HFFc6 (cell line): ENCODE measurements around the gene BACH2. TPM values are rescaled to one million over a fixed set of nuclear protein-coding genes. Genes with fewer than 3 reads are reported as not detected.

Source experiments
- DNase-seq: peaks from one replicate; pipeline ENCODE4 v3.0.0-alpha.2; 2018
- H3K27ac Mint-ChIP-seq: 2 replicates; pipeline ENCODE4 v1.8.0; 2020; ENCODE audit warnings: mild to moderate bottlenecking, mixed read lengths
- H3K27me3 Mint-ChIP-seq: 2 replicates; pipeline ENCODE4 v1.8.0; 2021; ENCODE audit warnings: mild to moderate bottlenecking, moderate library complexity, mixed read lengths; ENCODE audit not compliant: insufficient read depth
- H3K36me3 Mint-ChIP-seq: 2 replicates; pipeline ENCODE4 v1.8.0; 2021; ENCODE audit warnings: low read depth, mixed read lengths
- H3K4me1 Mint-ChIP-seq: 2 replicates; pipeline ENCODE4 v1.8.0; 2020; ENCODE audit warnings: low read depth, mixed read lengths
- H3K4me3 Mint-ChIP-seq: 2 replicates; pipeline ENCODE4 v1.8.0; 2020; ENCODE audit warnings: mild to moderate bottlenecking, moderate library complexity, mixed read lengths
- H3K9me3 Mint-ChIP-seq: 2 replicates; pipeline ENCODE4 v1.8.0; 2020; ENCODE audit warnings: mild to moderate bottlenecking, mixed read lengths
- total RNA-seq, 6 experiments: library from RNA; stranded (reverse); fragmentation: NEBNext Ultra II Directional; extraction: Animal tissue kit (Norgen Biotek cat#: 25700); gene quantifications; 2 replicates in 1 of 6; 3 replicates in 5 of 6; pipeline ENCODE4 v1.2.3, GENCODE V29; 2021
- TF ChIP-seq, protein P1 (sequence below): fragments of 200-600 bp; sonication (generic); IDR thresholded peaks from 2 replicates; pipeline ENCODE4 v1.5.0; 2021; ENCODE audit warnings: antibody characterized with exemption, mild to moderate bottlenecking

The BACH2 gene
- total RNA-seq, 6 experiments from 2014 or later = not detected

DNA sequence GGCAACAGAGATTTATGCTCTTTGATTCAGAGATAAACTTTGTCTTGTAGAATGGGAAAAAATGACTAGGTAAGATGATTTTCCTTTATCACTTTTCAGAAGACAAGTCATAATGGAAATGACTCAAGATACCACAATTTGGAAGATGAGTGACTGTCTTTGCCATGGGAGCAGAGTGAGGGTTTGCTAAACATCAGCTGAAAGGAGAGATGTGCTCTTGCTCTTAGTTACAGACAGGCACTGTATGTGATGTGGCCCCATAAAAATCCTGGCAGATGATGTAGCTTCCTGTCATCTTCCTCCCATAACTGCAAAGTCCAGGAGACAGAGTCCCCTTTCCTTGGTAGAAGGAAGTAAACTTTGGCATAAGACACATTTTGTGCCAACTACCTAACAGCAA is 47.6 kb downstream of the BACH2 start:
- Mint-ChIP-seq H3K4me1 (no peaks in the 10 kb centered on the region), H3K9me3 (no peaks in the 10 kb centered on the region), H3K27ac (no peak overlapping the region), H3K4me3 (no peak overlapping the region), H3K36me3 (no peaks in the 10 kb centered on the region), H3K27me3 (peaks cover 6% of the 10 kb centered on the region)
- no peak for DNase-seq
- TF ChIP-seq, protein P1, sequence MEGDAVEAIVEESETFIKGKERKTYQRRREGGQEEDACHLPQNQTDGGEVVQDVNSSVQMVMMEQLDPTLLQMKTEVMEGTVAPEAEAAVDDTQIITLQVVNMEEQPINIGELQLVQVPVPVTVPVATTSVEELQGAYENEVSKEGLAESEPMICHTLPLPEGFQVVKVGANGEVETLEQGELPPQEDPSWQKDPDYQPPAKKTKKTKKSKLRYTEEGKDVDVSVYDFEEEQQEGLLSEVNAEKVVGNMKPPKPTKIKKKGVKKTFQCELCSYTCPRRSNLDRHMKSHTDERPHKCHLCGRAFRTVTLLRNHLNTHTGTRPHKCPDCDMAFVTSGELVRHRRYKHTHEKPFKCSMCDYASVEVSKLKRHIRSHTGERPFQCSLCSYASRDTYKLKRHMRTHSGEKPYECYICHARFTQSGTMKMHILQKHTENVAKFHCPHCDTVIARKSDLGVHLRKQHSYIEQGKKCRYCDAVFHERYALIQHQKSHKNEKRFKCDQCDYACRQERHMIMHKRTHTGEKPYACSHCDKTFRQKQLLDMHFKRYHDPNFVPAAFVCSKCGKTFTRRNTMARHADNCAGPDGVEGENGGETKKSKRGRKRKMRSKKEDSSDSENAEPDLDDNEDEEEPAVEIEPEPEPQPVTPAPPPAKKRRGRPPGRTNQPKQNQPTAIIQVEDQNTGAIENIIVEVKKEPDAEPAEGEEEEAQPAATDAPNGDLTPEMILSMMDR = no peak

DNA sequence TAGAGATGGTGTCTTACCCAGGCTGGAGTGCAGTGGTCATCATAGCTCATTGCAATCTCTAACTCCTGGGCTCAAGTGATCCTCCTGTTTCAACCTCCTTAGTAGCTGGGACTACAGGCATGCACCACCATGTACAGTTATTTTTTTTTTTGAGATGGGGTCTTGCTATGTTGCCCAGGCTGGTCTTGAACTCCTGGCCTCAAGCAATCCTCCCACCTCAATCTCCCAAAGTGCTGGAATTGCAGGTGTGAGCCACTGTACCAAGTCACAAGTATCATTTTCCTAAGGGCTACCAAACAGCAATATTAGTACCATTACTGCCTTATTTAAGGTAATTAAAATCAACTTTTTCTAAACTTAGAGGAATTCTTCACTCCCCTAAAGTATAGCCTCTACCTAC is 49.4 kb downstream of the BACH2 start:
- no peak overlapping the region for H3K27ac Mint-ChIP-seq
- no peak for DNase-seq

DNA sequence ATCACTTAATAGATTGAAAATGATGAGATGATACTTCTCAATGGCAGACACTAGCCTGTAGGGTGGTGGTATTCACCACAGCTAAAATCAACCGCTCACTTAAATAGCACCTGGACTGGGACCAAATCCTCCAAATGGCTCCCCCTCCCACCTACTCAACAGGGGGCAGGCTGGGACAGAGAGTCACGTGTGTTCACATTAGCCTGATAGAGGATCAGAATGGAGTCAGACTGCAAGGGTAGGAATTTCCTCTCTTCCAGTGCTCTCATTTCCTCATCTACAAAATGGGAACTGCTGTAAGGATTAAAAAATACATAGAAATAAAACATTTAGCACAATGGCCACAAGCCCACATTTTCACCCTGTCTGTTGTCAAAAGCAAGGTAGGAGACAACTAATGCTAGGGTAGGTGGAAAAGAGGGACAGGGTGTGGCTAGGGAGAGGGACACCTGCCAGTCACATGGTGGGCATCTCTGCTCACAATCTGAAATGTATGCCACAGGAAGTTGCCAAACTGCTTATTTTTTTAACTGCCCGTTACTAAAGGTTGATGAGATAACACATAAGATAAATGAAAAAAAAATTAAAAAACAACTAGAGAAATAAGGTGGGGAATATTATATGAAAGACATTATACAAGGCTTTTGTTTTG is 55.3 kb downstream of the BACH2 start:
- H3K4me1 Mint-ChIP-seq = no peaks in the 10 kb centered on the region
- TF ChIP-seq, protein P1 = no peak

More for the DNA sequence above, 49.4 kb downstream of the BACH2 start:
- Mint-ChIP-seq H3K9me3 (no peaks in the 10 kb centered on the region), H3K4me3 (no peak overlapping the region), H3K4me1 (no peaks in the 10 kb centered on the region), H3K27me3 (peaks cover 6% of the 10 kb centered on the region), H3K36me3 (no peaks in the 10 kb centered on the region)
- TF ChIP-seq, protein P1 = no peak

DNA sequence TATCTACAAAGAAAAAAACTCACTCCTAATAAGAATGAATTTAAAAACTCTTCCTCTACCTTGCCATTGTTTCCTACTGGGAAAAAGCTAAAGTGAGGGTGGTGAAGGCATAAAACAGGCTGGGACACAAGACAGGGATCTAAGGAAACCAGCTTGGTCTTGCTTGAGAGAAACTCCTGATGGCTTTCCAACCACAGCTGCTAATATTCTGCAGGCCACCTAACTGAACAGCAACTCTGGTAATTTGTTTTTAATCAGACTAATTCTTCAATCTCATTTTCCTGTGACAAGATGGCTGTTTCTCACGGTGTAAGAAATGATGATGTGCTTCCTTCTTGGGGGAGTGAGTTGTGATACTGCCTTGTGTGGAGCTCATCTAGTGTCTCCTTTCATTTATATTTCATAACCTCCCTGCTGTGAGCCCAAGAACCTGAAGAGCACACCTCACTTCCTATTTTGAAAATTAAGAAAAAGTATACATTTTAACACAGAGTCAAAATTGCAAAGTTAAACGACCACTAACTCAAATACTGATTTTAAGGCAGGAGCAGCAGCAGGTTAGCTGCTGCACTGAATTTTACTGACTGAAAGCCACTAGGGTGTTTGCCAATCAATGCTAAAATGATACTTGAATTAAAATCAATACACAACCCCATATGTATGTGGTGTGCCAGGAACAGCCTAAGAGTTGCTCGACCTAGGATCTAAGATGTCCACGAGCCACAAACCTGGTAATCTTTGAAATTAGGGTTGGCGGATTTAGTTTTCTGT is 58.0 kb downstream of the BACH2 start:
- TF ChIP-seq, protein P1 = no peak
- Mint-ChIP-seq H3K4me1 (no peaks in the 10 kb centered on the region), H3K27me3 (peaks cover under 1% of the 10 kb centered on the region; the same call in 1 of the 2 replicates), H3K9me3 (no peaks in the 10 kb centered on the region), H3K36me3 (no peaks in the 10 kb centered on the region), H3K27ac (no peak overlapping the region), H3K4me3 (no peak overlapping the region)
- DNase-seq = no peak

More for the DNA sequence above, 55.3 kb downstream of the BACH2 start:
- Mint-ChIP-seq H3K9me3 (no peaks in the 10 kb centered on the region), H3K27me3 (peaks cover 6% of the 10 kb centered on the region), H3K27ac (no peak overlapping the region), H3K36me3 (no peaks in the 10 kb centered on the region), H3K4me3 (no peak overlapping the region)
- no peak for DNase-seq

DNA sequence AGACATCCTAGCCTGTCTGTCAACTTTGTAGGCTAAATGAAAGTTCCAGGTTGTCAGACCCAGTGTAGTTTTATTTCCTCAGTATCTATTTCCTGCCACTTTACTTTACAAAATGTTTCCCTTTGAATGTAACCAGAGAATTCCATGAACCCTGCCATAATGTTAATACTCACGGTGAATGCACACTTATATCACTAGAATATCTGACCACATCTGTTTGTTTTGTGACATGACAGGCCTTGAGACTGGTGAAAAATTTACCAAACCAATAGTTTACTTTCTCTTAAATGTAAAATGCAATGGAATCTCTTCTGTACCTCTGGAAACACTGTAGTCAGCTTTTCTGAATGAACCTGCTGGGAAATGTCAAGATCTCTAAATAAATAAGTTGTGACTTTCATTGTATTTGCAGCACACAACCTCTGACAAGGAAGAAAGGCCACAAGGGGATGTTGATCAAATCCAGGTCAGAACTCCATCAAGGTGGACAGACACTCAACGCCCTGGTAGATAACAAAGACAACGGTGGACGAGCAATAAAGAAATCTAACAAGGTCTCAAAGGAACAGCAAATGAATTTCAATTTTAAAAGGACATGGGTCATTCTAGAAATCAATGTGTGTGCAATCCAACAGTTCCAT is 59.2 kb downstream of the BACH2 start:
- Mint-ChIP-seq H3K4me1 (no peaks in the 10 kb centered on the region), H3K36me3 (no peaks in the 10 kb centered on the region), H3K4me3 (no peak overlapping the region), H3K9me3 (no peaks in the 10 kb centered on the region), H3K27me3 (peaks cover 2% of the 10 kb centered on the region; the same call in 1 of the 2 replicates), H3K27ac (no peak overlapping the region)
- no peak for DNase-seq
- TF ChIP-seq, protein P1 = no peak
